Neural progenitor cell (in vitro differentiated cells): ENCODE results near the gene TXNDC15.

Experiments used
- CTCF ChIP-seq: fragments of 200-600 bp; sonication (generic); IDR thresholded peaks from 2 replicates; pipeline ENCODE4 v1.5.1; 2017; ENCODE audit warnings: antibody characterized with exemption, mild to moderate bottlenecking
- EZH2phosphoT487 ChIP-seq: fragments of 200-600 bp; sonication (generic); IDR thresholded peaks from 2 replicates; pipeline ENCODE4 v1.6.1; 2017; ENCODE audit warnings: antibody characterized with exemption

GRCh38 chr5:134893748-134894505 lies 19.8 kb downstream of the TXNDC15 start:
- TF ChIP-seq CTCF (no peak), EZH2phosphoT487 (no peak)
